Astrocyte of the cerebellum (primary cell): ENCODE results near the gene MYO16.

ENCODE experiments used
- DNase-seq: peaks from one replicate; pipeline ENCODE4 v3.0.0-alpha.2; 2011; ENCODE audit warnings: low read depth
- H3K4me3 ChIP-seq: 2 replicates; pipeline ENCODE4 v1.5.1; 2011; ENCODE audit warnings: mild to moderate bottlenecking, low read depth, low read length, moderate library complexity
- in situ Hi-C: cut with HindIII; loops from 2 replicates; pipeline ENCODE4 v1.10.0; 2017; ENCODE audit warnings: low sequenced_read_pairs
- TF ChIP-seq, protein P1 (sequence below): IDR thresholded peaks from 2 replicates; pipeline ENCODE4 v1.5.1; 2012; ENCODE audit warnings: low read length, low read depth, moderate library complexity, mild to moderate bottlenecking; ENCODE audit errors: missing control alignments

The MYO16 gene

DNA sequence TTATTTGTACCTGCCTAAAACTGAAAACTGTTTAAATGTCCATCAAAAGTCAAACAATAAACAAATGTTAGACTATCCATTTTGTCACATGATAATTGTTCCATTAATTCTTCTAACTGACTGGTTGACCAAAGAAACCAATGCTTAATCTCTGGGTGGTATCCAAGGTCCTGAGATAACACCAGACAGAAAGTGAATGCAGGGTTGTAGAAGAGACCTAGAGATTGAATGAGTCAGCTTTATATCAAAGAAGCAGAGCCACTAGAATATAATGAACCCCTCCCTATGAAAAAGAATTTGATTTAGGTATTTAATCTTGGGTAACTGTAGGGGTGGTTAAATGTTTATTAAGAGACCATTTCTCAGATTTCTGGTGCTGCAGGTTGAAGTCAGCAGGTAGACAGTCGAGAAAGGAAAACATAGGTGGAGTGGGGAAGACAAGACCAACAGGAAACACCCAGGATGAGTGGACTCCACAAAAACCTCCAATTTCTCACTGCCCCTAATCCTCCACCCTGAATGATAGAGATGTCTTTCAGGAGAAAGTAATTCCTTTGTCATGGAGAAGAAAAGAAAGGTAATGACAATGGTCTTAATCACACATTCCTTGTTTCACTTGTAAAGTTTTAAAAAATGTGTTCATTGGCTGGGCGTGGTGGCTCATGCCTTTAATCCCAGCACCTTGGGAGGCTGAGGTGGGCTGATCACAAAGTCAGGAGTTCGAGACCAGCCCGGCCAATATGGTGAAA is 620.5 kb downstream of the MYO16 start:
- TF ChIP-seq, protein P1, sequence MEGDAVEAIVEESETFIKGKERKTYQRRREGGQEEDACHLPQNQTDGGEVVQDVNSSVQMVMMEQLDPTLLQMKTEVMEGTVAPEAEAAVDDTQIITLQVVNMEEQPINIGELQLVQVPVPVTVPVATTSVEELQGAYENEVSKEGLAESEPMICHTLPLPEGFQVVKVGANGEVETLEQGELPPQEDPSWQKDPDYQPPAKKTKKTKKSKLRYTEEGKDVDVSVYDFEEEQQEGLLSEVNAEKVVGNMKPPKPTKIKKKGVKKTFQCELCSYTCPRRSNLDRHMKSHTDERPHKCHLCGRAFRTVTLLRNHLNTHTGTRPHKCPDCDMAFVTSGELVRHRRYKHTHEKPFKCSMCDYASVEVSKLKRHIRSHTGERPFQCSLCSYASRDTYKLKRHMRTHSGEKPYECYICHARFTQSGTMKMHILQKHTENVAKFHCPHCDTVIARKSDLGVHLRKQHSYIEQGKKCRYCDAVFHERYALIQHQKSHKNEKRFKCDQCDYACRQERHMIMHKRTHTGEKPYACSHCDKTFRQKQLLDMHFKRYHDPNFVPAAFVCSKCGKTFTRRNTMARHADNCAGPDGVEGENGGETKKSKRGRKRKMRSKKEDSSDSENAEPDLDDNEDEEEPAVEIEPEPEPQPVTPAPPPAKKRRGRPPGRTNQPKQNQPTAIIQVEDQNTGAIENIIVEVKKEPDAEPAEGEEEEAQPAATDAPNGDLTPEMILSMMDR: no peak
- in situ Hi-C loops: no loop called here
- no peak overlapping the region for H3K4me3 ChIP-seq
- no peak for DNase-seq

DNA sequence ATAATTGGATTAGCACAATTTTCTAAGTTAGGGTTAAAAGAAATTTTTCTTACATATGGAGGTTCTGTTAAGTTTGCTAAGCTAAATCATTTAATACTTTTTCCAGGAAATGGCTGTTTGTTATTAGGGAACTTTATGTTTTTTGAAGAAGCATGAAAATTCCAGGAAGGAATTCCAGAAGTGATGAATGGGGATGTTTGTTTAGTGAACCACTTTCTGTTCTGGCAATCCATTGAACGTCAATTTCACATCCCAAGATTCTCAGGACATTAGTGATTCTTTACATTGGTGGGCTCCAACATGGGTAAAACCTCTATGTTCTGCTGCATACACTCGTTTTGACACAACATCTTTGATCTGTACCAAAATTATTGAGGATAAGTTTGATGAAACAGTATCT is 622.5 kb downstream of the MYO16 start:
- DNase-seq: no peak
- no peak overlapping the region for H3K4me3 ChIP-seq
- TF ChIP-seq, protein P1: no peak
- in situ Hi-C loops: no loop called here

DNA sequence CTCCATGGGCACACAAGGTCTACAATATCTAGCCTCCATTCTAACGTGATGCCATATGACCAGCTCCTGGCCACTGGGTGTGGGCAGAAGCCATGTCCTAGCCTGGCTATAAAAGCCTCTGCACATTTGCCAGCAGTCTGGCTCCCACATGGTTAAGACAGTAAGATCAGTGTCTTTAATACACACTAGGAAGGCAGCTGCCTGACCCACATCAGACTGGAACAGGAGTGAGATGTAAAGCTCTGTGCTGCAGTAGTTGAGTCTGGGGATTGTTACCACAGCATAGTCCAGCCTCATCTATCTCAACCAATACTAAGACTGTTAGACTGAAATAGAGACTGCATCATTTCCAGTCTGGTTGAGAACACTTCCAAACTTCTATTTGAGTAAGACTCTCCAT is 623.9 kb downstream of the MYO16 start:
- TF ChIP-seq, protein P1: no peak
- no peak for DNase-seq
- in situ Hi-C loops: no loop called here

DNA sequence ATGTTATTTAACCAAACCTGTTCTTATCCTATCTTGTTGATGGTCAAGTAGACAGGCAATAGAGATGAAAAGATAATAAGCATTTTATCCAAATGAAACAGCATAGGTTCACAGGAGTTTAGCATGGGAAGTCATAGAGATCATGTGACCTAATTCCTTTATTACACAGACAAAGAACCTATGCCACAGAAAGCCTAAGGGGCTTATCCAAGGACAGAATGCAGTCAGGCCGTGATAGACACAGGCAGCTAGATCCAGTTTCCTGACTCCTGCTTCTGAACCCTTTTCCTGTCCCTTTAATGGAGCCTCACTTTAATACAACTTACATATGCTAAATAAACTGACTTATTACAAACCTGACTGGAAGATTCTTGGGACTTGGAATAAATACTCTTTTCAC is 624.9 kb downstream of the MYO16 start:
- no peak overlapping the region for H3K4me3 ChIP-seq
- TF ChIP-seq, protein P1: no peak
- in situ Hi-C loops: no loop called here
- DNase-seq: no peak

More for the DNA sequence above, 623.9 kb downstream of the MYO16 start:
- no peak overlapping the region for H3K4me3 ChIP-seq

DNA sequence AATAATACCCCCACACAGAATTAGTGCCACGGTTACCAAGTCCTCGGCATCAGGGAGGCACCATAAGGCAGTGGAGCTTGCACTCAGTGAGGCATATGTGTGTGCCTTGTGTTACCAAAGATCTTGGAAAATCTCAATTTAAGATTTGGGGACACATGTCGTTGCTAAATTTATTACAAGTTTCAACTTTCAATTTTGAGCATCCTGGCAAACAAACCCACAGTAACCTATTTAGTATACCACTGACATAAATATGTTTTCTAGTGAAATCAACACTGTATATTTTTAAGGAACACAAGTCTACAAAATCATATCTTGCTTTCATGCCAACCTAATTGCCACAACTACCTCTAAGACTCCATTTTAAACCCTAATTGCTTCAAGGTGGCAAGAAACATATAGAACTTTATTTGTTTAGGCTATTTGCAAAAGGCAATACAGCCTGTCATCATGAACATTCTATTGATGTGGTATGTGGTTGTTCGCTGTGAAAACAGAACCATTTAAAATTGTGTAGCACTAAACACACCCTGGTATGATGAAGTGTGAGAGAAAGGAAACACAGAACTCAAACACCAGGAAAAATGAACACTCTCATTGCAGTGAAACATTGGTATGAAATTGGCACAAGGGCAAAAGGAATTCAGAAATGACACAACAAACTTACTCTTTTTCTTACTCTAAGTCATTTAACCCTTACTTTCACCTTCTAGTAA is 625.9 kb downstream of the MYO16 start:
- H3K4me3 ChIP-seq: no peak overlapping the region
- no peak for DNase-seq
- TF ChIP-seq, protein P1: no peak
- in situ Hi-C loops: no loop called here

DNA sequence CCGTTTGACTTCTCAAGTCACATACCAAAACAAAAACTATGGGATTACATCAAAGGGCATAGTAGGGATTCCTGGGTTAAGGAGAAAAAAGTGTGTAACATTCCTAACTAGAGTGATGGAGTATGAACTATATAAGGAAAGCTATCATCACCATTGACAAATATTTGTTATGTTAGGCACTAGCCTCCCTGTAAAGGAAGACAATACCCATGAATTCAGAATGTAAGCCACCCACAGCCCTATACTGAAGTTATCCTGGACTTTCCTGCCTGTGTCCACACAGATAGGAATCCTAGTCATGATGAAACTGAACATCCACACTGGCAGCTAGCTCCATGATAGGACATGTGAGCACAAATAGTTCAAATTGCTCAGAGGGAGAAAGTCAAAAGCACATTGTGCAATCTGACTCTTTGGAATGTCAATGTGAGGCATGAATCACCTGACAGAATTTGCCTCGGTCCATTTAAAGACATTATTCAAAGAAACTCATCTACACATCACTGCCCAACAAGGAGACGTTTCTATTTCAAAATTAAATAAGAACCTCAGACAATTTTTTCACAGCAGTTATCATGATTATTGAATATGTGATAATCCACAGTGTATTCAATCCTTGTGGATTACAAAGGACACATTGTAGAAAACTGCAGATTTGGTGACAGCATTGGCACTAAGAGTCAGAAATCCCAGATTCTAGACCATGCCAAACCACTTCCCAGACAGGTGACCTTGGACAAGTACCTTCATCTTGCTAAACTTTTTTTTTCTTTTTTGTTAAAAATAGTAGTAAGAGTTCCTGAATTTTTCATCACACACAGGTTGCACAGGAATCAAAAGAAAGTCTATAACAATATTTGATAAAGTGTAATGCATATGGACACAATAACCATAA is 627.7 kb downstream of the MYO16 start:
- in situ Hi-C loops: no loop called here

More for the DNA sequence above, 627.7 kb downstream of the MYO16 start:
- TF ChIP-seq, protein P1: no peak
- no peak overlapping the region for H3K4me3 ChIP-seq
- DNase-seq: peak; percentile 95
